Muscle layer of colon (tissue), 2 donors: ENCODE results near the gene SCRN1.
"Not testable (repeated sequence)": the region's sequence is repeated elsewhere in the genome, so short reads cannot be mapped to it uniquely, and the experiment has no call there.

Experiments
- H3K27ac ChIP-seq: one replicate; pipeline ENCODE4 v1.7.0; 2013; ENCODE audit warnings: low read depth, mild to moderate bottlenecking, low read length, moderate library complexity
- H3K27me3 ChIP-seq, 2 donors: one replicate each; pipeline ENCODE4 v1.7.0; 2013; ENCODE audit warnings: low read length in 2 of 2, mild to moderate bottlenecking in 2 of 2; ENCODE audit not compliant: insufficient read depth in 2 of 2, control insufficient read depth in 1 of 2
- H3K36me3 ChIP-seq: one replicate; pipeline ENCODE4 v1.7.0; 2013; ENCODE audit warnings: mild to moderate bottlenecking, low read length; ENCODE audit not compliant: insufficient read depth
- H3K4me1 ChIP-seq: one replicate; pipeline ENCODE4 v1.7.0; 2013; ENCODE audit warnings: mild to moderate bottlenecking, low read length; ENCODE audit not compliant: insufficient read depth
- H3K4me3 ChIP-seq, 2 donors: one replicate each; pipeline ENCODE4 v1.7.0; 2013; ENCODE audit warnings: low read length in 2 of 2, low read depth in 1 of 2, mild to moderate bottlenecking in 1 of 2, moderate library complexity in 1 of 2
- H3K9ac ChIP-seq: one replicate; pipeline ENCODE4 v1.7.0; 2013; ENCODE audit warnings: low read length
- H3K9me3 ChIP-seq: one replicate; pipeline ENCODE4 v1.7.0; 2013; ENCODE audit warnings: mild to moderate bottlenecking, low read length
- donor health status: abdominal sarcoma.
- donor health status: Adenocarcinoma of cecum.

The SCRN1 gene

DNA sequence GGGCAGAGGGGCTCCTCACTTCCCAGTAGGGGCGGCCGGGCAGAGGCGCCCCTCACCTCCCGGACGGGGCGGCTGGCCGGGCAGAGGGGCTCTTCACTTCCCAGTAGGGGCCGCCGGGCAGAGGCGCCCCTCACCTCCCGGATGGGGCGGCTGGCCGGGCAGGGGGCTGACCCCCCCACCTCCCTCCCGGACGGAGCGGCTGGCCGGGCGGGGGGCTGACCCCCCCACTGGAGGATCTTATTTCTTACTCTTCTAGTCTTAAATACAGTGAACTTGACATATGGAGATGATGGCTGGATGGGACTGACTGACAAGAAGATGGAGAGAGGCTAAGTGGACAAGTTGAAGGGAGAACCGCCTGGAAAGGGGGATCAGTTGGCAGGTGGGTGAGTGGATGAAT, 28.0 kb downstream of the SCRN1 start:
- H3K27ac ChIP-seq, H3K27me3 ChIP-seq, H3K4me1 ChIP-seq, H3K9me3 ChIP-seq, H3K4me3 ChIP-seq, H3K9ac ChIP-seq: not testable (repeated sequence)
- H3K36me3 ChIP-seq, result peaks cover 12% of the 10 kb centered on the region

DNA sequence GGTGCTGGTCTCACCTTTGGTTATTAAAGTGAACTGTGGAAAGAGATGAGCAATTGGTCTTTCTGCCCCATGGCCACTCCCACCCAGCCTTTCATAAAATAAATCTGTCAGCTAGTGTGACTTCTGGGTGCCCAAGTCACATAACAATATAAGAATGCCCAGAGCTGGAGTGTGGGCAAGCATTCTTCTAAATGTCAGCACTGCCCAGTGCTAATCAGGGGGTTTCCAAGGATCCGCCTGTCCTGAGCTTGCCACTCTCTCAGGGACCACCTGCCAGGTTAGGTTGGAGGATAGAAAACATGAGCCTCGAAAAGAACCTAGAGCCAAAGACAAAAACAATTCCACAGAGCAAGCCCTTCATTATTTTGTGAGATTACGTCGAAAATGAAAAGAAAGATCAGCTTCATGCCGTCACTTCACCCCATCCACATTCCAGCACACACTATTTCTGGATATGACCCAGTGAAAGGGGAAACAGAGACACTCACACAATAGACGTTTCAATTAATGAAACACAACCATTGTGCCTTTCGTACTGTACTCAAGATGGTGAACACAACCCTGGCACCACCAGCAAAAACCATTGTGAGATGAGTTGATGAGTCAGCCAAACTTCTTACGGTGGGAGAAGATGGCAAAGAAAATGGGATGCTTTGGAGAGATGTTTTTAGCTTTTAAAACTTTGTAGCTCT, 30.8 kb downstream of the SCRN1 start:
- Histone ChIP-seq H3K4me1 (no peaks in the 10 kb centered on the region), H3K4me3 (no peak overlapping the region), H3K9ac (no peak overlapping the region), H3K36me3 (no peaks in the 10 kb centered on the region), H3K27me3 (no peaks in the 10 kb centered on the region), H3K9me3 (no peaks in the 10 kb centered on the region), H3K27ac (no peak overlapping the region)

DNA sequence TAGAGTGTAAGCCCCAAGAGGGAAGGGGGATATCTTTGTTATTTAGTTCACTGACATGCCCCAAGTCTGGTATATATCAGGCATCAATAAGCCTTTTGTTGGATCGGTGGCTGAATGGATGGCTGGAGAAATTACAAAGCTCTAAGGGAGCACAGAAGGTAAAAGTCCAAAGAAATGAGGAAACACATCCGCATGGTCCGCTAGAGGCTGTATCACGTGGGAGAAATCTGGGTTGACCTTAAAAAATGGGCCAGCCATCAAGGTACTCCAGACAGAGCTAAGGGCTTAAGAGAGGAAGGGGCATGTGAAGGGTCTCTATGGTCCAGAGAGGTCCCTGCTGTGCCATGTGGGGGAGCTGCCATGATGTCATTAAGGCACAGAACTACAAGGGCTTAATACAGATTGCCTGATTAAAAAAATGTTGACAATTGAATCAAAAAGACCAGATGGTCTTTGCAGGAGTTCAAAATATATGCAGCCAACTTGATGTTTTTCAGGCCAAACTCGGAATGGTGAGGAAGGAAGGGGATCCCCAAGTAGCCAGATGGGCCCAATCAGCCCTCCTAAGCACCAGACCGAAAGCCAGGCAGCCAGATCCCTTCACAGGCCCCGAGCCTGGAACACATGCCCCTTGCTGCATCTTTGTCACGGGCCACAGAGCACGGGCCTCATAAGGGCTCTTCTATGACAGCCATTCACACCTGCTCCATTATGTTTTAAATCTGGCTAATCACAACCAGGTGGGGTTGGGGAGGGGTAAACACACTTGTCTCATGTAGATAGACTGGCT, 31.9 kb downstream of the SCRN1 start:
- Histone ChIP-seq H3K9me3 (no peaks in the 10 kb centered on the region), H3K4me1 (no peaks in the 10 kb centered on the region), H3K9ac (no peak overlapping the region), H3K27me3 (no peaks in the 10 kb centered on the region), H3K36me3 (peaks cover 3% of the 10 kb centered on the region), H3K4me3 (no peak overlapping the region), H3K27ac (no peak overlapping the region)

DNA sequence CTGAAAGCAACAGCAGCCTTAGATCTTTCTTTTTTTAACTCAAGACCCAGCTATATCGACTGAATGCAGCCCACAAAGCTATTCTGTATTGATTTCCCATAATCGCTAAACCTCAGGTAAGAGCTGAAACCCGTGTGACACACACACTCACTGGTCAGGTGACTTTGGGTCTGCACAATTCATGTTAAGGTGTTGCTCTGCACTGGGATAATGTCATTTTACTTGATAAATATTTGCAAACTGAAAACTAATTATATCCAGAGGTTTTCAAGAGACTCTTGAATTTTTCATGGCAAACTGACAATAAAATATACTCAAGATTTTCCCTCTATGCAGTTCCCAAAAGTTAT, 33.1 kb downstream of the SCRN1 start:
- Histone ChIP-seq H3K9ac (no peak overlapping the region), H3K4me3 (no peak overlapping the region), H3K27ac (no peak overlapping the region), H3K36me3 (peaks cover 15% of the 10 kb centered on the region), H3K27me3 (no peaks in the 10 kb centered on the region), H3K4me1 (no peaks in the 10 kb centered on the region), H3K9me3 (no peaks in the 10 kb centered on the region)

DNA sequence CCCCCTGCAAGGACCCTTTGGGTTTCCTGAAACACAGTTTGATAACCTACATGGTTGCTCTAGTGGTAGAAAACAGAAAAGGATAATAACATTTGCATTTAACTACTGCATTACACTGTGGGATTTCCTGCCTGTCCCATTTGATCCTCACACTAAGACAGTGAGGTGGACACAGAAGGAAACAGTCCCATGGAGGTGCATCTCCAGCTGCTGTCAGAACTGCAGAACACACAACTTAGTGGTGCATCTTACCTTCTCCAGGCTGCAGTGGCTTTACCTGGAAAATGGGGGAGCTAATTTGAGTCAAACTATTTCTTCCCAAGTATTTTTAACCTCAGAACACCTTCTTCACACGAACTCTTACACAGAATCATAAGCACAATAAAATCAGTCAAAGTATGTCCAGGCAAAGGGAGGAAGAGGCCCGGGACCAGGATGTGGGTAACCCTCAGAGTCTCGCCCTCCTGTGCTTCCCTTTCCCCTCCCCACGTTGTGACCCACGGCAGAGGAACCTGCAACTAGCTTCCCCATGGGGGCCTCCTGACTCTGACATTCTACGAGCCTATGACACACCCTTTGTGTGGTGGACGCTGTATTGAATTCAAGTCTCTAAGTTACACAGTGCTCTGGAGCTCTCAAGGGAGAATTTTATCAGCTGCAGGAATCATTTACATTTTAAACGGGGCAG, 33.7 kb downstream of the SCRN1 start:
- H3K4me3 ChIP-seq, result no peak overlapping the region
- H3K36me3 ChIP-seq, result peaks cover 20% of the 10 kb centered on the region
- H3K4me1 ChIP-seq, result no peaks in the 10 kb centered on the region
- no peak overlapping the region for H3K27ac ChIP-seq
- no peaks in the 10 kb centered on the region for H3K27me3 ChIP-seq
- H3K9ac ChIP-seq, result no peak overlapping the region
- H3K9me3 ChIP-seq, result no peaks in the 10 kb centered on the region

DNA sequence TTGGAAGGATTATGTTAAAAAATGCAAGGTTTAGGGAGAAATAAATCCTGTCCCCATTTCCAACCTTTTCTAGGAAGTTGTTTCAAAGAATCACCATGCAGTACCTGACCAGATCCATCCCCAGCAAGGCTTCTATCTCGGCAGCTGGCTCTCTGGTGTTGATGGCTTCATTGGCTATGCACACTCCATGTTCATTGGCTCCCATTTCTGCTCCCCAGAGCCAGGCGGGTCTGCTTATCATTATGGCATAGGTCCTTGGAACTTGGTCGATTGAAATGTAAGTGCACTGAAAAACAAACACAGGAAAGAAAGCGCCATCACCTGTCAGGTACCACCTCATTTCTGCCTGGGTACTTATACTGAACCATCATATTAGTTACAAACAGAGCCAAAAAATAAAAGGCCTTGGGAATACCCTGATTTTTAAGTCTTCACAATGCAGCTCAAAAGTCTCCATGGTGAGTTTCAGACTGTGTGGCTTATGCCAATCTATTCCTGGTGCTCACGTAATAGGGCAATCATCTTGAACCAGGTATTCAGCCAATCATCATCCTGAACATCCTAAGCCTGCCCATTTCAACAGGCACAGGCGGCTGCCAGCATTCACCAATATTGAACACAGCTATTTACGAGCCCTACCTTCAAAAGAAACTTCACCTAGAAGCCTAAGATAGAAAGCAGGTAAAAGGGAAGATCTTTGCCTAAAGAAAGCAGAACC, 34.4 kb downstream of the SCRN1 start:
- H3K4me1 ChIP-seq, result no peaks in the 10 kb centered on the region
- no peaks in the 10 kb centered on the region for H3K9me3 ChIP-seq
- no peak overlapping the region for H3K27ac ChIP-seq
- H3K9ac ChIP-seq, result no peak overlapping the region
- H3K27me3 ChIP-seq, result no peaks in the 10 kb centered on the region
- H3K36me3 ChIP-seq, result peaks cover 25% of the 10 kb centered on the region
- no peak overlapping the region for H3K4me3 ChIP-seq

DNA sequence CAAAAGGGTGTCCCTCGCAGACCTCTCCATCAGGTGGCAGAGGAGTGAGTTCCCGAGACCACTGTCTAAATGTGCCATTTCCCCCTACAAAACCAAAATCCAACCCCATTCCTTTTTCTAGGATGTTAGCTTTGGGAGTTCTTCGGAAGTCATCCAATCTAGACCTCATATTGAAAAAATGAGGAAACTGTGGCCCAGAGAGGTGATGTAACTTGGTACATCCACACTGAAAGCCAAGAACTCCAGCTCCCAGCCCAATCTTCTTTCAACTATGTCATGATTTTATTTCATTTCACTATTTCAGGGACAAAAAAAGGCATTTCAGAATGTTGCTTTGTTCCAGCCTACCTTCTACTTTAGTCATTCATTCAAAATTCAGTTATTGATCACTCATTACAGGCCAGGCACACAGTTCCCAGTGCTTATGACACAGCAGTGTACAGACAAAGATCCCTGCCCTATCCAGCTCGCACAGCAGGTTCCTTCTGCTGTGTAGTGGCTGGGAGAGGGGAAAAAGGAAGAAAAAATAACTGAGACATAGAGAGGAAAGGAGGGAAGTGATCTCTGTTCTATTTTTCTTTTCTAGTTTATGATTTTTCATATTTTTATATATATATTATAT, 35.8 kb downstream of the SCRN1 start:
- Histone ChIP-seq H3K36me3 (peaks cover 25% of the 10 kb centered on the region), H3K27ac (no peak overlapping the region), H3K9ac (no peak overlapping the region), H3K9me3 (no peaks in the 10 kb centered on the region), H3K4me3 (no peak overlapping the region), H3K4me1 (no peaks in the 10 kb centered on the region), H3K27me3 (no peaks in the 10 kb centered on the region)

DNA sequence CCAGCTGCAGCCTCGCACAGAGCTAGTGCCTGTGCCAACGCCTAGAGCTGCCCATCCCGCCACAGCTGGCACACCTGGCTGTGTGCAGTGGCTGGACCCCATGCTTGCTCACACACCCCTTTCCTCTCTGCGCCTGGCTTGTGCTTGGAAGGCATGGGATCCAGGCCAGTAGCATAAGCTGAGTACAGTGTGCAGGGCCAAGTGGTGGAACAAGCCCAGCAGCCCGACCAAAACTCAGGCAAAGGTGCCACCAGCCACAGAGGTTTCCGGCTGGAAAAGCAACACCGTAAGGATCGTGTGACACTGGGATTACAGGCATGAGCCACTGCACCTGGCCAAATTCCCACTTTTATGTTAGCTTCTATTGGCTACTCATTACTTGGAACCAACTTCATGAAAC, 38.4 kb downstream of the SCRN1 start:
- no peak overlapping the region for H3K27ac ChIP-seq
- no peak overlapping the region for H3K4me3 ChIP-seq
- no peaks in the 10 kb centered on the region for H3K4me1 ChIP-seq
- H3K9ac ChIP-seq, result no peak overlapping the region
- no peaks in the 10 kb centered on the region for H3K27me3 ChIP-seq
- peaks cover 31% of the 10 kb centered on the region for H3K36me3 ChIP-seq
- no peaks in the 10 kb centered on the region for H3K9me3 ChIP-seq

DNA sequence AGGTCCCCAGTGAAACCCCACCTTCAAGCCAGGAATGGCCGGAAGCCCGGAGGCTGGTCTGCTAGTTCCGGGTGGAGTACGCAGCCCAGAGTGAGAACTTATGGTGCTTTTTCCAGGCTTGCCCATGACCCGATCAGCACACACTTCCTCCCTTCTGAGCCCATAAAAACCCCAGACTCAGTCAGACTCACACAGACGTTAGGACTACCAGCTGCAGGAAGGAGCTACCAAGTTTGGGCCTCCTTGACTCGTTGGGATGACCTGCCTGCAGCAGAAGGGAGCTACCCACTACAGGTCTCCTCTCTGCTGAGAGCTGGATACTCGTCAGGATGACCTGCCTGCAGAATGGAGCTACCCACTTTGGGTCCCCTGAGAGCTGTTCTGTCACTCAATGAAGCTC, 39.1 kb downstream of the SCRN1 start:
- Histone ChIP-seq H3K4me1 (no peaks in the 10 kb centered on the region), H3K36me3 (peaks cover 31% of the 10 kb centered on the region), H3K9me3 (no peaks in the 10 kb centered on the region), H3K9ac (no peak overlapping the region), H3K27me3 (no peaks in the 10 kb centered on the region), H3K27ac (no peak overlapping the region), H3K4me3 (no peak overlapping the region)

DNA sequence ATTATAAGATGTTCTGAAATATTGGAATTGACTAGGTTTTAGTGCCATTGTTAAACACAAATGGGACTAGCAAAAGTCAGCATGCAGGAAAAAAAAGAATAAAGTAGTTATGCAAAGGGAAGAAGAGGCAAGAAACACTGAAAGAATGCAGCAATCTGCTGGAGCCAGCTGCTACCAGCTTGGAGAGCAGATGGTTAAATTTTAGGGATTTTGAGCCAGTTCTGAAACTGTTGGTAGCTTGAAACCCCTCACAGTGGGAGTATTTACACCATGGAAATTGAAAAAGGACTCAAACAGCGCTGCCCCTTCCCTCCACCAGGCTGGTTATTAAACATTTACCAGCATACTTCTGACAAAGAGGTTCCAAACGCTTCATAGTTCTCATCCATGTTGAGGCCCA, 41.0 kb downstream of the SCRN1 start:
- peaks cover 37% of the 10 kb centered on the region for H3K36me3 ChIP-seq
- no peaks in the 10 kb centered on the region for H3K27me3 ChIP-seq
- H3K4me3 ChIP-seq, result no peak overlapping the region
- H3K9me3 ChIP-seq, result no peaks in the 10 kb centered on the region
- no peak overlapping the region for H3K9ac ChIP-seq
- no peaks in the 10 kb centered on the region for H3K4me1 ChIP-seq
- H3K27ac ChIP-seq, result no peak overlapping the region
